ENCODE data around the gene RARB. TPM values are rescaled to one million over a fixed set of nuclear protein-coding genes. Genes with fewer than 3 reads are reported as not detected.

RARB gene
- total RNA-seq, 3 donors from 2014 or later = 1.2 to 8.7 (median 1.9) TPM

- Histone ChIP-seq H3K9me3 (no peaks in the 10 kb centered on the region), H3K4me3 (no peak overlapping the region), H3K36me3 (ENCODE audit: low read depth) (no peaks in the 10 kb centered on the region), H3K4me1 (ENCODE audit: low read depth) (no peaks in the 10 kb centered on the region)
- ATAC-seq (no peak), DNase-seq (no peak)
- intact Hi-C loops (cut with DNase I, micrococcal nuclease) = no loop called here
- no peak for TF ChIP-seq CTCF (IDR thresholded peaks at IDR 0.05)
Measured at GRCh38 chr3:25397150-25397549, 30.9 kb upstream of the RARB start.

- Histone ChIP-seq H3K4me3 (no peak overlapping the region), H3K4me1 (ENCODE audit: low read depth) (no peaks in the 10 kb centered on the region), H3K9me3 (no peaks in the 10 kb centered on the region), H3K36me3 (ENCODE audit: low read depth) (no peaks in the 10 kb centered on the region)
- ATAC-seq = no peak
- no peak for TF ChIP-seq CTCF (IDR thresholded peaks at IDR 0.05)
- intact Hi-C loops (cut with DNase I, micrococcal nuclease) = no loop called here
- DNase-seq = no peak
Measured at GRCh38 chr3:25400587-25400986, 27.5 kb upstream of the RARB start.

- TF ChIP-seq CTCF (IDR thresholded peaks at IDR 0.05) = no peak
- Histone ChIP-seq H3K9me3 (no peaks in the 10 kb centered on the region), H3K4me1 (ENCODE audit: low read depth) (no peaks in the 10 kb centered on the region), H3K4me3 (no peak overlapping the region), H3K36me3 (ENCODE audit: low read depth) (no peaks in the 10 kb centered on the region)
- intact Hi-C loops (cut with DNase I, micrococcal nuclease) = no loop called here
- ATAC-seq = no peak
- no peak for DNase-seq
Measured at GRCh38 chr3:25403968-25404367, 24.1 kb upstream of the RARB start.

- H3K4me3 ChIP-seq = no peak overlapping the region
- H3K9me3 ChIP-seq = no peaks in the 10 kb centered on the region
- no peak for ATAC-seq
- TF ChIP-seq CTCF (IDR thresholded peaks at IDR 0.05) = no peak
- no peaks in the 10 kb centered on the region for H3K4me1 ChIP-seq (ENCODE audit: low read depth)
- H3K36me3 ChIP-seq (ENCODE audit: low read depth) = no peaks in the 10 kb centered on the region
- intact Hi-C loops (cut with DNase I, micrococcal nuclease) = no loop called here
- DNase-seq = no peak
Measured at GRCh38 chr3:25404569-25404968, 23.5 kb upstream of the RARB start.

- Histone ChIP-seq H3K4me3 (no peak overlapping the region), H3K4me1 (ENCODE audit: low read depth) (no peaks in the 10 kb centered on the region), H3K36me3 (ENCODE audit: low read depth) (no peaks in the 10 kb centered on the region), H3K9me3 (no peaks in the 10 kb centered on the region)
- no peak for DNase-seq
- ATAC-seq = no peak
- no peak for TF ChIP-seq CTCF (IDR thresholded peaks at IDR 0.05)
- intact Hi-C loops (cut with DNase I, micrococcal nuclease) = no loop called here
Measured at GRCh38 chr3:25405335-25405734, 22.7 kb upstream of the RARB start.

GRCh38 chr3:25410703-25411102, 17.4 kb upstream of the RARB start:
- no peaks in the 10 kb centered on the region for H3K4me1 ChIP-seq (ENCODE audit: low read depth)
- intact Hi-C loops (cut with DNase I, micrococcal nuclease) = no loop called here
- TF ChIP-seq CTCF (IDR thresholded peaks at IDR 0.05) = no peak
- no peaks in the 10 kb centered on the region for H3K9me3 ChIP-seq
- H3K4me3 ChIP-seq = no peak overlapping the region
- ATAC-seq (peak; percentile 54), DNase-seq (no peak)
- no peaks in the 10 kb centered on the region for H3K36me3 ChIP-seq (ENCODE audit: low read depth)
